ENCODE measurements around the gene MIPEP. TPM values are rescaled to one million over a fixed set of nuclear protein-coding genes. Genes with fewer than 3 reads are reported as not detected.

Gene MIPEP
- total and polyA plus RNA-seq, 9 of the 15 experiments (the other 6 are each of a cell fraction or from before 2014, with no cell fraction given): 1.7 to 19.3 (median 13.1) TPM

GRCh38 chr13:23731709-23732108 lies 157.5 kb downstream of the MIPEP start (continued):
- no peak for TF ChIP-seq ZNF407 (IDR thresholded peaks at IDR 0.05; ENCODE audit: low read depth)
- TF ChIP-seq NUFIP1 (IDR thresholded peaks at IDR 0.05; ENCODE audit: partially characterized antibody): no peak
- TF ChIP-seq CEBPZ (IDR thresholded peaks at IDR 0.05; ENCODE audit: borderline replicate concordance, low read depth, low read length): no peak
- TF ChIP-seq HDAC6 (IDR thresholded peaks at IDR 0.05; ENCODE audit: low read depth, low read length): no peak

Measured in K562 (cell line).